Adrenal gland (tissue), 12 donors: ENCODE data around the gene GATA3. TPM values are rescaled to one million over a fixed set of nuclear protein-coding genes. Genes with fewer than 3 reads are reported as not detected.

Experiments
- DNase-seq, 7 donors: peaks; one replicate each; pipeline ENCODE4 v3.0.0-alpha.2; 2019 to 2020
- H3K27ac ChIP-seq, 5 donors: fragments of 200-600 bp; sonication (generic) in 4 of 5; 1 replicate in 3 of 5; 2 replicates in 2 of 5; pipeline versions ENCODE4 v1.5.1 to v1.8.0; 2016 to 2020; ENCODE audit warnings: mild to moderate bottlenecking in 1 of 5
- H3K27me3 ChIP-seq: fragments of 200-600 bp; 2 replicates; pipeline ENCODE4 v1.8.0; 2021
- H3K36me3 ChIP-seq, 2 donors: fragments of 200-600 bp; replicated peaks in 1 of 2; 1 replicate in 1 of 2; 2 replicates in 1 of 2; pipeline versions ENCODE4 v1.5.1 to v1.8.0; 2018 to 2022
- H3K4me1 ChIP-seq, 2 donors: fragments of 200-600 bp; replicated peaks in 1 of 2; 1 replicate in 1 of 2; 2 replicates in 1 of 2; pipeline versions ENCODE4 v1.5.1 to v1.8.0; 2018 to 2021
- H3K4me3 ChIP-seq, 4 donors: fragments of 200-600 bp; sonication (generic) in 3 of 4; one replicate each; pipeline ENCODE4 v1.5.1; 2016 to 2018
- H3K9me3 ChIP-seq, 3 donors: fragments of 200-600 bp; sonication (generic) in 1 of 3; replicated peaks in 1 of 3; 1 replicate in 2 of 3; 2 replicates in 1 of 3; pipeline versions ENCODE4 v1.5.1 to v1.8.0; 2016 to 2021
- POLR2A ChIP-seq, 2 donors: fragments of 450-650 bp; IDR thresholded peaks; one replicate each; pipeline ENCODE4 v1.6.1; 2017; ENCODE audit warnings: antibody characterized with exemption in 2 of 2, mild to moderate bottlenecking in 2 of 2, moderate library complexity in 1 of 2
- WGBS, 4 donors: extraction: QIAGEN DNeasy Blood & Tissue Kit in 2 of 4; methylation state at CpG; one replicate each; pipeline versions ENCODE4 v1.1.5 to v1.1.7; 2013 to 2017; 5-methylcytosine and 5-hydroxymethylcytosine counted together
- intact Hi-C, 2 donors: fragments of 100-400 bp; cut with DNase I; formaldehyde crosslinking; loops; one replicate each; pipeline versions ENCODE4 v1.14.1 to v1.15.0; 2022 to 2023
- polyA plus RNA-seq, 3 donors: library from polyadenylated mRNA; stranded (reverse); fragments of 200-250 nt in 2 of 3; fragments of 350-450 nt in 1 of 3; fragmentation: Illumina TruSeq in 1 of 3; extraction: RNeasy Lipid Tissue Mini Kit (QIAGEN cat#74804) in 1 of 3; gene quantifications; one replicate each; pipeline ENCODE4 v1.2.3, GENCODE V29; 2013 to 2014
- total RNA-seq, 9 donors: library from RNA; depleted of rRNA in 4 of 9; stranded (reverse); fragments of >200 nt in 4 of 9; fragments of 120-200 nt in 1 of 9; fragmentation: NEBNext Ultra II Directional in 1 of 9; extraction: Animal tissue kit (Norgen Biotek cat#: 25700) in 1 of 9; gene quantifications; one replicate each; pipeline versions ENCODE4 v1.1.0 to v1.2.4, GENCODE V29; 2013 to 2023
- TF ChIP-seq, protein P1 (sequence below), 6 experiments: fragments of 450-650 bp in 4 of 6; fragments of 200-600 bp in 2 of 6; sonication (generic) in 1 of 6; IDR thresholded peaks; 1 replicate in 5 of 6; 2 replicates in 1 of 6; pipeline versions ENCODE4 v1.5.1 to v1.8.0; 2016 to 2021; ENCODE audit warnings: antibody characterized with exemption in 6 of 6, mild to moderate bottlenecking in 2 of 6, moderate library complexity in 1 of 6
- donor health status: healthy with polysubstance abuse.
- donor health status: Bipolar disorder and iron deficiency.
- donor health status: DM: yes; HTN: yes; CAD: no.
- donor health status: DM: no; HTN: no; CAD: no.
- donor health status: DM: no; HTN: no; CAD: no.
- donor health status: DM: yes; HTN: yes; CAD: no.

The GATA3 gene
- total and polyA plus RNA-seq, 12 donors, result 1.8 to 11.6 (median 4.7) TPM

DNA sequence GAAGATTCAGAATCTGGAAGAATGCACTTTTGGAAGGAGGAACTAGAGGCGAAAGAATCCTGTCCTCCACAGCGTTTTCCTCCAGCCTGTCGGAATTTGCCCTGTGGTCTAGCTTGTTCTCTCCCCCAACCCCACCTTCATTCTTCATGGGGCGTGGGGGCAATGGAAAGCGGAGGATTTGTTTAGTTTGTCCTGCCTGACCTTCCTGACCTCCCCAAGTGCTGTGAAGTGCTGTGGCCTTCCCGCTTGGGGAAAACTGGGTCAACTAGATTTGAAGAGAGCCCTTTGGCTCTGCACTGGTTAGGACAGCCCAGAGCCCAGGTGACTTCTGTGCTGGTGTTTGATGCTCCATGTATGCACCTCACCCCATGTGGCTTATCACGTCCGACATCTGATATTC, 49.1 kb downstream of the GATA3 start:
- no peak overlapping the region for H3K4me3 ChIP-seq
- TF ChIP-seq, protein P1, sequence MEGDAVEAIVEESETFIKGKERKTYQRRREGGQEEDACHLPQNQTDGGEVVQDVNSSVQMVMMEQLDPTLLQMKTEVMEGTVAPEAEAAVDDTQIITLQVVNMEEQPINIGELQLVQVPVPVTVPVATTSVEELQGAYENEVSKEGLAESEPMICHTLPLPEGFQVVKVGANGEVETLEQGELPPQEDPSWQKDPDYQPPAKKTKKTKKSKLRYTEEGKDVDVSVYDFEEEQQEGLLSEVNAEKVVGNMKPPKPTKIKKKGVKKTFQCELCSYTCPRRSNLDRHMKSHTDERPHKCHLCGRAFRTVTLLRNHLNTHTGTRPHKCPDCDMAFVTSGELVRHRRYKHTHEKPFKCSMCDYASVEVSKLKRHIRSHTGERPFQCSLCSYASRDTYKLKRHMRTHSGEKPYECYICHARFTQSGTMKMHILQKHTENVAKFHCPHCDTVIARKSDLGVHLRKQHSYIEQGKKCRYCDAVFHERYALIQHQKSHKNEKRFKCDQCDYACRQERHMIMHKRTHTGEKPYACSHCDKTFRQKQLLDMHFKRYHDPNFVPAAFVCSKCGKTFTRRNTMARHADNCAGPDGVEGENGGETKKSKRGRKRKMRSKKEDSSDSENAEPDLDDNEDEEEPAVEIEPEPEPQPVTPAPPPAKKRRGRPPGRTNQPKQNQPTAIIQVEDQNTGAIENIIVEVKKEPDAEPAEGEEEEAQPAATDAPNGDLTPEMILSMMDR (IDR thresholded peaks at IDR 0.05), result no peak
- TF ChIP-seq POLR2A (IDR thresholded peaks at IDR 0.05), result no peak

DNA sequence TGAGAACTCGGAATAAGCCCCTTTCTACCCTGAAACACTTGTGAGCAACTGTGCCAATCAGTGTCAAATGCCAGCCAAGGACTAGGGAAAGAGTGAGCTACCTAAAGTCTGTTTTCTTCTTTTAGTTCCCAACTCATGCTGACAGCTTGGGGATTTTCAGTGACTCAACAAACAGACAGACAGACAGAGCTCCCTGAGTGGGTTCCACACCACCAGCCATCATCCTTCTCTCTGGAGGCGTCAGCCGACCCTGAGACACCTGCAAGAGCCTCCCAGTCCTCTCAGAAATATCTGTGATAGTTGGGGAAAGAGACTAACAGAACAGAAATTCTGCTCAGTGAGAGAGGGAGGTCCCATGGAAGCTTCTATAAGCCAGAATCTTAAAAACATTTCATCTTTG, 49.5 kb downstream of the GATA3 start:
- no peak overlapping the region for H3K27ac ChIP-seq
- H3K4me3 ChIP-seq, result no peak overlapping the region
- H3K9me3 ChIP-seq, result no peaks in the 10 kb centered on the region
- H3K4me1 ChIP-seq, result no peaks in the 10 kb centered on the region
- intact Hi-C loops, result no loop called here
- DNase-seq, result no peak
- no peaks in the 10 kb centered on the region for H3K36me3 ChIP-seq
- 68 to 85% (median 77%) methylated on average over 3 of the region's 3 CpGs for WGBS, 4 donors
- no peak for TF ChIP-seq POLR2A (IDR thresholded peaks at IDR 0.05)
- TF ChIP-seq, protein P1 (IDR thresholded peaks at IDR 0.05), result no peak
- H3K27me3 ChIP-seq, result no peaks in the 10 kb centered on the region

More for the DNA sequence above, 49.1 kb downstream of the GATA3 start:
- Histone ChIP-seq H3K27me3 (no peaks in the 10 kb centered on the region), H3K36me3 (no peaks in the 10 kb centered on the region), H3K9me3 (no peaks in the 10 kb centered on the region), H3K4me1 (no peaks in the 10 kb centered on the region), H3K27ac (no peak overlapping the region)
- DNase-seq, result no peak
- intact Hi-C loops, result no loop called here
- 73 to 93% (median 78%) methylated on average over 6 to 8 of the region's 8 CpGs for WGBS, 4 donors

DNA sequence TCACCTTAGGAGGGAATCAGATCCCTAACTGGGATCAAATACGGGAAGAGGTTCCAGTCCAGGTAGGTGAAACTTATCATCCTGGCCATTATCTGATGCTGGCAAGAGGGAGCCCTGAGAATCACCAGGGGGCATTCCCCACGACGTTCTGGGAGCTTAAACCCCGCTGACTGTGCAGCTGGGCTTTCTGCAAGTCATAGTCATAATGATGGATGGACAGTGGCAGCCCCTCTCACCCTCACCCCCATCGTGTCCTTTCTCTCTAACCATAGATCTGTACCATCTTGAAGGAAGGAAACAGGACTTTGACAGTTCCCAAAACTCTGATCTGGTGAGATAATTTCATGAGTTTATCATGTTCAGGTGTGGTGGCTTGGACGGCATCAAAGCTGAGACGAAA, 50.2 kb downstream of the GATA3 start:
- Histone ChIP-seq H3K4me3 (no peak overlapping the region), H3K4me1 (no peaks in the 10 kb centered on the region), H3K36me3 (no peaks in the 10 kb centered on the region), H3K27me3 (no peaks in the 10 kb centered on the region), H3K27ac (no peak overlapping the region), H3K9me3 (no peaks in the 10 kb centered on the region)
- no peak for DNase-seq
- TF ChIP-seq POLR2A (IDR thresholded peaks at IDR 0.05), result no peak
- TF ChIP-seq, protein P1 (IDR thresholded peaks at IDR 0.05), result no peak
- 54 to 68% (median 61%) methylated on average over 7 of the region's 7 CpGs for WGBS, 4 donors
- intact Hi-C loops, result no loop called here

DNA sequence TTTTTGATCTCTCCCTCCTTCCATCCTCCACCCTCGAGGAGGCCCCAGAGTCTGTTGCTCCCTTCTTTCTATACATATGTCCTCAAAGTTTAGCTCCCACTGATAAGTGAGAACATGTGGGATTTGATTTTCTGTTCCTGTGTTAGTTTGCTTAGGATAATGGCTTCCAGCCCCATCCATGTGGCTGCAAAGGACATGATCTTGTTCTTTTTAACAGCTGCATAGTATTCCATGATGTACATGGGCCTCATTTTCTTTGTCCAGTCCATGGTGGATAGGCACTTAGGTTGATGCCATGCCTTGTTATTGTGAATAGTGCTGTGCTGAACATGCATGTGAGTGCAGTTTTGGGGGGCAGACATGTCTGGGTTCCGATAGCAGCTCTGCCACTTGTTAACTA, 51.4 kb downstream of the GATA3 start:
- Histone ChIP-seq H3K36me3 (no peaks in the 10 kb centered on the region), H3K4me3 (no peak overlapping the region), H3K4me1 (no peaks in the 10 kb centered on the region), H3K27me3 (no peaks in the 10 kb centered on the region), H3K27ac (no peak overlapping the region), H3K9me3 (no peaks in the 10 kb centered on the region)
- TF ChIP-seq, protein P1 (IDR thresholded peaks at IDR 0.05), result no peak
- TF ChIP-seq POLR2A (IDR thresholded peaks at IDR 0.05), result no peak
- no peak for DNase-seq
- intact Hi-C loops, result no loop called here
- WGBS, 4 donors, result 80 to 98% (median 88%) methylated on average over 2 of the region's 2 CpGs
